CD4-positive, alpha-beta T cell treated with Interleukin-15 for 1 hour (primary cell): ENCODE measurements around the gene NOBOX.
"Not testable (repeated sequence)": the region's sequence is repeated elsewhere in the genome, so short reads cannot be mapped to it uniquely, and the experiment has no call there.

Experiments
- DNase-seq: peaks from one replicate; pipeline ENCODE4 v3.0.0-alpha.2; 2020

Gene NOBOX

GRCh38 chr7:144391014-144391413 lies 12.5 kb downstream of the NOBOX start:
- DNase-seq, result no peak

- DNase-seq, result no peak
Observed at GRCh38 chr7:144390481-144390880, 13.0 kb downstream of the NOBOX start.

GRCh38 chr7:144388950-144389349 lies 14.5 kb downstream of the NOBOX start:
- DNase-seq, result no peak

GRCh38 chr7:144386741-144387140 lies 16.8 kb downstream of the NOBOX start:
- DNase-seq, result no peak

GRCh38 chr7:144384555-144385245 lies 18.8 kb downstream of the NOBOX start:
- DNase-seq, result no peak

GRCh38 chr7:144384071-144384470 lies 19.4 kb downstream of the NOBOX start:
- no peak for DNase-seq

GRCh38 chr7:144379776-144380384 lies 23.6 kb downstream of the NOBOX start:
- DNase-seq, result no peak

GRCh38 chr7:144378651-144379050 lies 24.8 kb downstream of the NOBOX start:
- DNase-seq, result no peak

GRCh38 chr7:144369221-144369620 lies 34.3 kb downstream of the NOBOX start:
- not testable (repeated sequence) for DNase-seq

- DNase-seq, result not testable (repeated sequence)
Observed at GRCh38 chr7:144367250-144367649, 36.2 kb downstream of the NOBOX start.

GRCh38 chr7:144365523-144365922 lies 38.0 kb downstream of the NOBOX start:
- not testable (repeated sequence) for DNase-seq

GRCh38 chr7:144362061-144362460 lies 41.4 kb downstream of the NOBOX start:
- DNase-seq, result not testable (repeated sequence)

- DNase-seq, result not testable (repeated sequence)
Observed at GRCh38 chr7:144356860-144357259, 46.6 kb downstream of the NOBOX start.

GRCh38 chr7:144356185-144356584 lies 47.3 kb downstream of the NOBOX start:
- not testable (repeated sequence) for DNase-seq

GRCh38 chr7:144355176-144355822 lies 48.2 kb downstream of the NOBOX start, which contains the start of gene ARHGEF5:
Gene ARHGEF5 (plus strand): TSS chr7:144355402. CDS start chr7:144362670, 7,268 bp downstream.
- not testable (repeated sequence) for DNase-seq

GRCh38 chr7:144351667-144352066 lies 51.8 kb downstream of the NOBOX start:
- not testable (repeated sequence) for DNase-seq

GRCh38 chr7:144348625-144349024 lies 54.9 kb downstream of the NOBOX start:
- DNase-seq, result not testable (repeated sequence)
